ENCODE results near the gene DDAH1.
A peak's percentile ranks its signal among the peaks of the same experiment; 100 is the strongest.

Gene DDAH1

GRCh38 chr1:85295654-85296053 is 169.3 kb downstream of the DDAH1 start:
- no peak for DNase-seq

GRCh38 chr1:85295006-85295431 is 169.9 kb downstream of the DDAH1 start:
- DNase-seq, result no peak

GRCh38 chr1:85290826-85291225 is 174.1 kb downstream of the DDAH1 start:
- DNase-seq, result no peak

GRCh38 chr1:85289848-85290335 is 175.1 kb downstream of the DDAH1 start:
- DNase-seq, result no peak

- DNase-seq, result no peak
Observed at GRCh38 chr1:85289207-85289847, 175.6 kb downstream of the DDAH1 start.

- DNase-seq, result no peak
Observed at GRCh38 chr1:85284202-85284601, 180.8 kb downstream of the DDAH1 start.

- DNase-seq, result no peak
Observed at GRCh38 chr1:85283475-85284199, 181.3 kb downstream of the DDAH1 start.

- no peak for DNase-seq
Observed at GRCh38 chr1:85282424-85282823, 182.5 kb downstream of the DDAH1 start.

GRCh38 chr1:85280636-85281035 is 184.3 kb downstream of the DDAH1 start:
- no peak for DNase-seq

- DNase-seq, result no peak
Observed at GRCh38 chr1:85279458-85280080, 185.4 kb downstream of the DDAH1 start.

- peak; percentile 82 to 88 for DNase-seq
Observed at GRCh38 chr1:85278853-85279314, 186.1 kb downstream of the DDAH1 start.

- DNase-seq, result peak in 1 of 2 donors; percentile 45
Observed at GRCh38 chr1:85277802-85278201, 187.2 kb downstream of the DDAH1 start.

GRCh38 chr1:85276978-85277639 is 187.8 kb downstream of the DDAH1 start:
- DNase-seq, result no peak

GRCh38 chr1:85276215-85276977 is 188.6 kb downstream of the DDAH1 start, which contains the start of gene BCL10:
TSS of gene BCL10 (minus strand) at chr1:85276632. CDS start at chr1:85276352, 280 bp downstream.
- DNase-seq, result peak; percentile 99 to 100

- DNase-seq, result peak; percentile 50 to 54
Observed at GRCh38 chr1:85275701-85276214, 189.2 kb downstream of the DDAH1 start.

GRCh38 chr1:85274969-85275453 is 189.9 kb downstream of the DDAH1 start:
- DNase-seq, result peak; percentile 72 to 80

- DNase-seq, result no peak
Observed at GRCh38 chr1:85273397-85273796, 191.6 kb downstream of the DDAH1 start.

GRCh38 chr1:85268801-85269585 is 196.0 kb downstream of the DDAH1 start:
- DNase-seq, result no peak

All from inflammatory macrophage treated with lipopolysaccharide for 1 hour (primary cell).